Neural progenitor cell (in vitro differentiated cells): Measurements from ENCODE around the gene KRT78.

ENCODE experiments used
- CTCF ChIP-seq: fragments of 200-600 bp; sonication (generic); IDR thresholded peaks from 2 replicates; pipeline ENCODE4 v1.5.1; 2017; ENCODE audit warnings: antibody characterized with exemption, mild to moderate bottlenecking
- EZH2phosphoT487 ChIP-seq: fragments of 200-600 bp; sonication (generic); IDR thresholded peaks from 2 replicates; pipeline ENCODE4 v1.6.1; 2017; ENCODE audit warnings: antibody characterized with exemption

GRCh38 chr12:52870361-52871290 is 21.8 kb upstream of the KRT78 start:
- TF ChIP-seq CTCF (peak; percentile 91), EZH2phosphoT487 (no peak)
